ENCODE results near the gene CLSTN2. TPM values are rescaled to one million over a fixed set of nuclear protein-coding genes. Genes with fewer than 3 reads are reported as not detected.

CLSTN2 gene
- total and polyA plus RNA-seq, 2 of the 8 experiments (the other 6 are each of a cell fraction or from before 2014, with no cell fraction given), result 0.39 to 0.52 TPM

GRCh38 chr3:140376136-140376889 lies 441.3 kb downstream of the CLSTN2 start:
- no peak overlapping the region for H4K91ac ChIP-seq (replicated peaks; ENCODE audit: insufficient read length, low read length)
- ChIA-PET POLR2A (ENCODE audit: partially characterized antibody) (no interaction called here), CTCF (ENCODE audit: partially characterized antibody) (no interaction called here)
- H2BK12ac ChIP-seq (ENCODE audit: low read depth, low read length), result peak overlapping the region; percentile 44; the same call in 1 of the 2 replicates
- no peak overlapping the region for H2AK5ac ChIP-seq (ENCODE audit: low read depth, low read length)
- TF ChIP-seq TAF7 (optimal IDR thresholded peaks at IDR 0.05; ENCODE audit: borderline replicate concordance, low read depth, low read length) (no peak), RAD21 (IDR thresholded peaks at IDR 0.05 in 1 of 2, conservative IDR thresholded peaks at IDR 0.05 in 1 of 2; ENCODE audit: low read depth in 2 of 2, low read length in 2 of 2) (peak in 1 of 2 experiments; percentile 44; a peak in 2 of 4 replicates), ASH2L (IDR thresholded peaks at IDR 0.05; ENCODE audit: low read length) (no peak), TEAD4 (IDR thresholded peaks at IDR 0.05; ENCODE audit: low read depth, low read length) (no peak), CTCF (IDR thresholded peaks at IDR 0.05; ENCODE audit: control extremely low read depth in 1 of 3, insufficient read depth in 1 of 3, low read depth in 1 of 3, low read length in 3 of 3) (peak in 1 of 3 experiments; percentile 19; a peak in 2 of 4 replicates), CEBPB (IDR thresholded peaks at IDR 0.05; ENCODE audit: low read depth, low read length) (peak; percentile 35; the same call in 1 of the 2 replicates), HDAC6 (IDR thresholded peaks at IDR 0.05; ENCODE audit: low read depth, low read length) (no peak)
- no peak overlapping the region for H3K14ac ChIP-seq (ENCODE audit: insufficient read length)
- 67% methylated on average over 1 of the region's 1 CpG; no CpG with 5 or more reads in 1 of the 2 experiments for WGBS, 2 experiments (ENCODE audit: extremely low coverage in 1 of 2, insufficient coverage in 1 of 2, insufficient read length in 1 of 2, insufficient replicate concordance in 2 of 2, low coverage in 1 of 2, low lambda C conversion rate in 2 of 2, missing lambda C conversion rate in 1 of 2)
- H4K8ac ChIP-seq (ENCODE audit: extremely low read depth, insufficient read depth, low read length), result no peak overlapping the region
- H3K23ac ChIP-seq (ENCODE audit: insufficient read length), result no peak overlapping the region
- H3K27ac ChIP-seq (ENCODE audit: low read depth, low read length), result no peak overlapping the region
- no peaks in the 10 kb centered on the region for H4K20me1 ChIP-seq (replicated peaks in 1 of 2; ENCODE audit: control insufficient read depth in 1 of 2, insufficient read depth in 2 of 2, low read length in 2 of 2)
- H3K9me3 ChIP-seq (ENCODE audit: insufficient read depth in 2 of 2, low read depth in 1 of 2, low read length in 1 of 2), result no peaks in the 10 kb centered on the region
- no peak for DNase-seq (ENCODE audit: low read depth in 1 of 2, low spot score in 2 of 2)
- peaks cover 0 to 1% (median 0%) of the 10 kb centered on the region in 4 experiments; a peak in 1 of 7 replicates for H3K27me3 ChIP-seq (replicated peaks in 1 of 4; ENCODE audit: control insufficient read depth in 3 of 4, extremely low read depth in 1 of 4, insufficient read depth in 3 of 4, low read length in 3 of 4)
- no peaks in the 10 kb centered on the region for H3K79me1 ChIP-seq (ENCODE audit: low read depth, low read length)
- no peak overlapping the region for H3K4me3 ChIP-seq (ENCODE audit: extremely low read depth in 1 of 4, insufficient read depth in 2 of 4, low read depth in 3 of 4, low read length in 4 of 4)
- H2BK120ac ChIP-seq (replicated peaks; ENCODE audit: low read depth, low read length), result no peak overlapping the region
- H3K23me2 ChIP-seq (ENCODE audit: low read depth, low read length), result no peaks in the 10 kb centered on the region
- no peak overlapping the region for H3K4me2 ChIP-seq (ENCODE audit: insufficient read depth in 1 of 2, low read depth in 2 of 2, low read length in 2 of 2)
- no peaks in the 10 kb centered on the region for H3K79me2 ChIP-seq (ENCODE audit: control insufficient read depth in 1 of 2, insufficient read depth in 2 of 2, low read length in 2 of 2)
- no peak overlapping the region for H4K5ac ChIP-seq (ENCODE audit: insufficient read length, low read depth, low read length)
- peaks cover 0 to 3% (median 0%) of the 10 kb centered on the region in 4 experiments; a peak in 1 of 7 replicates for H3K4me1 ChIP-seq (replicated peaks in 1 of 4; ENCODE audit: control insufficient read depth in 3 of 4, insufficient read depth in 4 of 4, low read length in 3 of 4)
- 0 out of 2 replicates have a peak overlapping the region, but pooled peaks have one; percentile 79 for H2AFZ ChIP-seq (ENCODE audit: low read length)
- H3K4ac ChIP-seq (replicated peaks; ENCODE audit: insufficient read length, low read depth, low read length), result no peak overlapping the region
- peak; percentile 28 for FAIRE-seq
- no peaks in the 10 kb centered on the region for H3K36me3 ChIP-seq (ENCODE audit: control insufficient read depth in 2 of 4, insufficient read depth in 4 of 4, low read length in 3 of 4)
- 0 out of 2 replicates have a peak overlapping the region, but pooled peaks have one; percentile 88 for H2BK15ac ChIP-seq (ENCODE audit: low read length)
- H3K9ac ChIP-seq (replicated peaks in 1 of 4; ENCODE audit: extremely low read depth in 1 of 4, low read depth in 3 of 4, low read length in 3 of 4), result no peak overlapping the region
- H3K56ac ChIP-seq (replicated peaks; ENCODE audit: insufficient read length, low read depth, low read length), result no peak overlapping the region
- H2BK5ac ChIP-seq (ENCODE audit: low read depth, low read length), result no peak overlapping the region
- H2BK20ac ChIP-seq (ENCODE audit: low read length), result no peak overlapping the region
- no peak overlapping the region for H3K18ac ChIP-seq (ENCODE audit: extremely low read depth, low read length)

Data from H1 (cell line).